Femur (tissue), 1 donor: ENCODE results near the gene MMAB.

Source experiments
- DNase-seq: peaks from one replicate; pipeline ENCODE4 v3.0.0-alpha.2; 2017

The MMAB gene

GRCh38 chr12:109581856-109582255 is 8.6 kb upstream of the MMAB start:
- DNase-seq = no peak

- DNase-seq = no peak
Measured at GRCh38 chr12:109581334-109581691, 8.0 kb upstream of the MMAB start.

- no peak for DNase-seq
Measured at GRCh38 chr12:109580684-109581333, 7.5 kb upstream of the MMAB start.

GRCh38 chr12:109580272-109580671 is 7.0 kb upstream of the MMAB start:
- DNase-seq = no peak

GRCh38 chr12:109579639-109580038 is 6.3 kb upstream of the MMAB start:
- no peak for DNase-seq

GRCh38 chr12:109578330-109578927 is 5.1 kb upstream of the MMAB start:
- no peak for DNase-seq

GRCh38 chr12:109577311-109577710 is 4.0 kb upstream of the MMAB start:
- no peak for DNase-seq

- no peak for DNase-seq
Measured at GRCh38 chr12:109575683-109576082, 2.4 kb upstream of the MMAB start.

GRCh38 chr12:109573914-109574244 is 575 bp upstream of the MMAB start:
- no peak for DNase-seq

GRCh38 chr12:109572506-109572845 is 828 bp downstream of the MMAB start:
- DNase-seq = no peak

- no peak for DNase-seq
Measured at GRCh38 chr12:109571773-109572505, 1.4 kb downstream of the MMAB start.

GRCh38 chr12:109568486-109568885 is 4.8 kb downstream of the MMAB start:
- no peak for DNase-seq

- DNase-seq = no peak
Measured at GRCh38 chr12:109567967-109568366, 5.3 kb downstream of the MMAB start.

- DNase-seq = no peak
Measured at GRCh38 chr12:109567296-109567695, 6.0 kb downstream of the MMAB start.

GRCh38 chr12:109566424-109566823 is 6.9 kb downstream of the MMAB start:
- DNase-seq = no peak

- peak; percentile 55 for DNase-seq
Measured at GRCh38 chr12:109563291-109564284, 9.7 kb downstream of the MMAB start.

- no peak for DNase-seq
Measured at GRCh38 chr12:109562871-109563270, 10.4 kb downstream of the MMAB start.

- DNase-seq = no peak
Measured at GRCh38 chr12:109561711-109562030, 11.6 kb downstream of the MMAB start.

GRCh38 chr12:109560867-109561710 is 12.2 kb downstream of the MMAB start:
- no peak for DNase-seq

- no peak for DNase-seq
Measured at GRCh38 chr12:109559601-109560000, 13.7 kb downstream of the MMAB start.

GRCh38 chr12:109559200-109559505 is 14.2 kb downstream of the MMAB start:
- no peak for DNase-seq

- no peak for DNase-seq
Measured at GRCh38 chr12:109558374-109559199, 14.7 kb downstream of the MMAB start.
